Left lung (tissue), 10 donors: Measurements from ENCODE around the gene C19orf18. TPM values are rescaled to one million over a fixed set of nuclear protein-coding genes. Genes with fewer than 3 reads are reported as not detected.

Experiments used
- ATAC-seq: fragments of 200-7000 bp; cut with Tn5 transposase; one replicate; pipeline ENCODE4 v1.9.1; 2020; ENCODE audit warnings: moderate library complexity
- DNase-seq, 4 donors: peaks; one replicate each; pipeline ENCODE4 v3.0.0-alpha.2; 2013 to 2020
- H3K27ac ChIP-seq, 2 donors: fragments of 200-600 bp; sonication (generic) in 1 of 2; one replicate each; pipeline versions ENCODE4 v1.5.0 to v1.8.0; 2020 to 2021
- H3K27me3 ChIP-seq, 2 donors: fragments of 200-600 bp; sonication (generic) in 1 of 2; one replicate each; pipeline versions ENCODE4 v1.5.0 to v1.8.0; 2020 to 2021
- H3K36me3 ChIP-seq, 2 donors: fragments of 200-600 bp; sonication (generic) in 1 of 2; one replicate each; pipeline versions ENCODE4 v1.5.0 to v1.8.0; 2020 to 2021
- H3K4me1 ChIP-seq, 2 donors: fragments of 200-600 bp; one replicate each; pipeline ENCODE4 v1.8.0; 2021
- H3K4me3 ChIP-seq, 2 donors: fragments of 200-600 bp; sonication (generic) in 1 of 2; one replicate each; pipeline versions ENCODE4 v1.5.0 to v1.8.0; 2020 to 2021; ENCODE audit warnings: mild to moderate bottlenecking in 1 of 2
- H3K9me3 ChIP-seq, 2 donors: fragments of 200-600 bp; sonication (generic) in 1 of 2; one replicate each; pipeline versions ENCODE4 v1.5.0 to v1.8.0; 2020 to 2021
- CTCF ChIP-seq, 2 donors: fragments of 200-600 bp; sonication (generic) in 1 of 2; IDR thresholded peaks; one replicate each; pipeline versions ENCODE4 v1.5.0 to v1.8.0; 2021; ENCODE audit warnings: antibody characterized with exemption in 2 of 2
- intact Hi-C, 2 donors: fragments of 100-400 bp; cut with DNase I; formaldehyde crosslinking; loops; one replicate each; pipeline versions ENCODE4 v1.11.2 to v1.14.2; 2022
- polyA plus RNA-seq, 6 donors: library from polyadenylated mRNA; unstranded; fragments of 120-200 nt; gene quantifications; one replicate each; pipeline ENCODE4 v1.2.1, GENCODE V29; 2013; ENCODE audit not compliant: insufficient read length in 6 of 6
- total RNA-seq, 2 donors: library from RNA; stranded (reverse); fragmentation: NEBNext Ultra II Directional; extraction: Animal tissue kit (Norgen Biotek cat#: 25700); gene quantifications; one replicate each; pipeline ENCODE4 v1.2.1, GENCODE V29; 2021
- donor health status: DM: no; HTN: yes; CAD: no.
- donor health status: DM: no; HTN: no; CAD: no.

C19orf18 gene
- total and polyA plus RNA-seq, 8 donors, result 0.55 to 5.7 (median 2.8) TPM

GRCh38 chr19:57978586-57979289 lies 4.4 kb upstream of the C19orf18 start:
- intact Hi-C loops, result no loop called here
- no peak for TF ChIP-seq CTCF (IDR thresholded peaks at IDR 0.05)
- no peak overlapping the region for H3K27ac ChIP-seq
- ATAC-seq, result no peak
- peaks cover 0 to 87% of the 10 kb centered on the region in 2 donors for H3K36me3 ChIP-seq
- H3K27me3 ChIP-seq, result no peaks in the 10 kb centered on the region
- no peaks in the 10 kb centered on the region for H3K4me1 ChIP-seq
- peaks cover 36 to 100% of the 10 kb centered on the region in 2 donors for H3K9me3 ChIP-seq
- H3K4me3 ChIP-seq, result no peak overlapping the region
- no peak for DNase-seq

- no peaks in the 10 kb centered on the region for H3K4me1 ChIP-seq
- H3K27ac ChIP-seq, result no peak overlapping the region
- no peak for TF ChIP-seq CTCF (IDR thresholded peaks at IDR 0.05)
- intact Hi-C loops, result no loop called here
- H3K4me3 ChIP-seq, result no peak overlapping the region
- H3K27me3 ChIP-seq, result no peaks in the 10 kb centered on the region
- DNase-seq, result no peak
- peaks cover 0 to 99% of the 10 kb centered on the region in 2 donors for H3K9me3 ChIP-seq
- ATAC-seq, result no peak
- peaks cover 0 to 32% of the 10 kb centered on the region in 2 donors for H3K36me3 ChIP-seq
Observed at GRCh38 chr19:57964761-57965160, 9.6 kb downstream of the C19orf18 start.

GRCh38 chr19:57961785-57962184 lies 12.5 kb downstream of the C19orf18 start:
- Histone ChIP-seq H3K36me3 (peaks cover 0 to 18% of the 10 kb centered on the region in 2 donors), H3K27ac (no peak overlapping the region), H3K27me3 (no peaks in the 10 kb centered on the region), H3K4me3 (no peak overlapping the region), H3K4me1 (no peaks in the 10 kb centered on the region), H3K9me3 (peaks cover 0 to 99% of the 10 kb centered on the region in 2 donors)
- DNase-seq, result no peak
- TF ChIP-seq CTCF (IDR thresholded peaks at IDR 0.05), result no peak
- intact Hi-C loops, result no loop called here
- ATAC-seq, result no peak

- intact Hi-C loops, result no loop called here
- Histone ChIP-seq H3K4me1 (no peaks in the 10 kb centered on the region), H3K36me3 (no peaks in the 10 kb centered on the region), H3K27me3 (no peaks in the 10 kb centered on the region), H3K27ac (no peak overlapping the region), H3K4me3 (no peak overlapping the region), H3K9me3 (peaks cover 0 to 98% of the 10 kb centered on the region in 2 donors)
- ATAC-seq, result no peak
- no peak for TF ChIP-seq CTCF (IDR thresholded peaks at IDR 0.05)
- no peak for DNase-seq
Observed at GRCh38 chr19:57954996-57955395, 19.3 kb downstream of the C19orf18 start.

GRCh38 chr19:57949702-57950101 lies 24.6 kb downstream of the C19orf18 start:
- Histone ChIP-seq H3K36me3 (peaks cover 0 to 6% of the 10 kb centered on the region in 2 donors), H3K9me3 (peaks cover 0 to 85% of the 10 kb centered on the region in 2 donors), H3K4me3 (no peak overlapping the region), H3K27me3 (no peaks in the 10 kb centered on the region), H3K4me1 (peaks cover 0 to 7% of the 10 kb centered on the region in 2 donors), H3K27ac (no peak overlapping the region)
- TF ChIP-seq CTCF (IDR thresholded peaks at IDR 0.05), result no peak
- DNase-seq (no peak), ATAC-seq (no peak)
- intact Hi-C loops, result no loop called here
